HCEC 1CT (cell line): ENCODE data around the gene PLEKHA7.
A peak's percentile ranks its signal among the peaks of the same experiment; 100 is the strongest.

ENCODE experiments used
- DNase-seq: peaks from one replicate; pipeline ENCODE4 v3.0.0-alpha.2; 2017

PLEKHA7 gene

GRCh38 chr11:16804104-16804947 is 209.9 kb downstream of the PLEKHA7 start:
- peak; percentile 52 for DNase-seq

- no peak for DNase-seq
These were observed 212.8 kb downstream of the PLEKHA7 start for GRCh38 chr11:16801288-16801980.

- DNase-seq: no peak
These were observed 213.8 kb downstream of the PLEKHA7 start for GRCh38 chr11:16800382-16800781.

- no peak for DNase-seq
These were observed 214.3 kb downstream of the PLEKHA7 start for GRCh38 chr11:16799890-16800289.

GRCh38 chr11:16799221-16799620 is 215.0 kb downstream of the PLEKHA7 start:
- no peak for DNase-seq

GRCh38 chr11:16797776-16798175 is 216.4 kb downstream of the PLEKHA7 start:
- no peak for DNase-seq

- no peak for DNase-seq
These were observed 217.9 kb downstream of the PLEKHA7 start for GRCh38 chr11:16796311-16796710.

GRCh38 chr11:16795146-16795545 is 219.1 kb downstream of the PLEKHA7 start:
- no peak for DNase-seq

- DNase-seq: no peak
These were observed 220.0 kb downstream of the PLEKHA7 start for GRCh38 chr11:16794047-16794818.

GRCh38 chr11:16793511-16793910 is 220.7 kb downstream of the PLEKHA7 start:
- no peak for DNase-seq

- DNase-seq: no peak
These were observed 221.2 kb downstream of the PLEKHA7 start for GRCh38 chr11:16793009-16793408.

- DNase-seq: peak; percentile 13
These were observed 221.8 kb downstream of the PLEKHA7 start for GRCh38 chr11:16792426-16792825.

GRCh38 chr11:16791191-16791961 is 222.8 kb downstream of the PLEKHA7 start:
- peak; percentile 89 for DNase-seq

GRCh38 chr11:16790486-16791190 is 223.6 kb downstream of the PLEKHA7 start:
- DNase-seq: no peak

GRCh38 chr11:16789560-16790485 is 224.4 kb downstream of the PLEKHA7 start:
- DNase-seq: no peak

- DNase-seq: no peak
These were observed 225.2 kb downstream of the PLEKHA7 start for GRCh38 chr11:16789063-16789420.

- DNase-seq: peak; percentile 65
These were observed 225.8 kb downstream of the PLEKHA7 start for GRCh38 chr11:16788141-16789062.

- peak; percentile 27 for DNase-seq
These were observed 227.0 kb downstream of the PLEKHA7 start for GRCh38 chr11:16787035-16787742.

GRCh38 chr11:16786131-16786530 is 228.1 kb downstream of the PLEKHA7 start:
- DNase-seq: no peak
